Kidney epithelial cell (primary cell): ENCODE results near the gene TSPAN12. TPM values are rescaled to one million over a fixed set of nuclear protein-coding genes. Genes with fewer than 3 reads are reported as not detected.

Experiments used
- DNase-seq: peaks from one replicate; pipeline ENCODE4 v3.0.0-alpha.2; 2010; ENCODE audit warnings: low read depth
- H3K27me3 ChIP-seq: 2 replicates; pipeline ENCODE4 v1.6.0; 2011; ENCODE audit warnings: low read length; ENCODE audit not compliant: control insufficient read depth, insufficient read depth
- H3K36me3 ChIP-seq: 2 replicates; pipeline ENCODE4 v1.5.1; 2011; ENCODE audit warnings: low read length; ENCODE audit not compliant: control insufficient read depth, insufficient read depth
- H3K4me3 ChIP-seq: 2 replicates; pipeline ENCODE4 v1.5.1; 2011; ENCODE audit warnings: low read depth, mild to moderate bottlenecking, control low read depth, low read length
- CTCF ChIP-seq: IDR thresholded peaks from 2 replicates; pipeline ENCODE4 v1.5.1; 2011; ENCODE audit warnings: mild to moderate bottlenecking, moderate library complexity, low read length, control low read depth, inconsistent platforms; ENCODE audit not compliant: insufficient read depth, poor library complexity, severe bottlenecking
- total RNA-seq: library from RNA; depleted of rRNA; stranded (reverse); fragments of >200 nt; gene quantifications from 2 replicates; pipeline ENCODE4 v1.2.3, GENCODE V29; 2015

TSPAN12 gene
- total RNA-seq, 1 donor from 2014 or later = 10.9 TPM

GRCh38 chr7:120864141-120864900, 6.4 kb upstream of the TSPAN12 start:
- H3K4me3 ChIP-seq = no peak overlapping the region
- no peaks in the 10 kb centered on the region for H3K27me3 ChIP-seq
- DNase-seq = no peak

GRCh38 chr7:120862987-120863590, 5.1 kb upstream of the TSPAN12 start:
- no peaks in the 10 kb centered on the region for H3K36me3 ChIP-seq
- TF ChIP-seq CTCF = no peak
- H3K27me3 ChIP-seq = no peaks in the 10 kb centered on the region
- H3K4me3 ChIP-seq = no peak overlapping the region
- DNase-seq = no peak

More at GRCh38 chr7:120864141-120864900, 6.4 kb upstream of the TSPAN12 start:
- TF ChIP-seq CTCF = no peak
- H3K36me3 ChIP-seq = no peaks in the 10 kb centered on the region

GRCh38 chr7:120860156-120860555, 2.2 kb upstream of the TSPAN12 start:
- DNase-seq = no peak
- no peak for TF ChIP-seq CTCF
- Histone ChIP-seq H3K4me3 (no peak overlapping the region), H3K36me3 (no peaks in the 10 kb centered on the region), H3K27me3 (no peaks in the 10 kb centered on the region)

- Histone ChIP-seq H3K36me3 (no peaks in the 10 kb centered on the region), H3K4me3 (no peak overlapping the region), H3K27me3 (no peaks in the 10 kb centered on the region)
- DNase-seq = no peak
- TF ChIP-seq CTCF = no peak
These were observed 1.5 kb upstream of the TSPAN12 start for GRCh38 chr7:120859459-120859858.

- DNase-seq = no peak
- H3K4me3 ChIP-seq = peak overlapping the region; percentile 73
- no peaks in the 10 kb centered on the region for H3K36me3 ChIP-seq
- H3K27me3 ChIP-seq = no peaks in the 10 kb centered on the region
- TF ChIP-seq CTCF = peak; percentile 18
These were observed 1.2 kb downstream of the TSPAN12 start for GRCh38 chr7:120856621-120857352.
